ENCODE data around the gene TFAP2A.

TFAP2A gene

GRCh38 chr6:10425975-10426780 is 11.3 kb upstream of the TFAP2A start:
- DNase-seq (ENCODE audit: low spot score): peak; percentile 70

- no peak for DNase-seq (ENCODE audit: low spot score)
Observed at GRCh38 chr6:10425176-10425974, 10.5 kb upstream of the TFAP2A start.

- DNase-seq (ENCODE audit: low spot score): no peak
Observed at GRCh38 chr6:10424040-10424439, 9.2 kb upstream of the TFAP2A start.

GRCh38 chr6:10422737-10423034 is 7.8 kb upstream of the TFAP2A start:
- no peak for DNase-seq (ENCODE audit: low spot score)

- DNase-seq (ENCODE audit: low spot score): no peak
Observed at GRCh38 chr6:10421921-10422736, 7.3 kb upstream of the TFAP2A start.

DNA sequence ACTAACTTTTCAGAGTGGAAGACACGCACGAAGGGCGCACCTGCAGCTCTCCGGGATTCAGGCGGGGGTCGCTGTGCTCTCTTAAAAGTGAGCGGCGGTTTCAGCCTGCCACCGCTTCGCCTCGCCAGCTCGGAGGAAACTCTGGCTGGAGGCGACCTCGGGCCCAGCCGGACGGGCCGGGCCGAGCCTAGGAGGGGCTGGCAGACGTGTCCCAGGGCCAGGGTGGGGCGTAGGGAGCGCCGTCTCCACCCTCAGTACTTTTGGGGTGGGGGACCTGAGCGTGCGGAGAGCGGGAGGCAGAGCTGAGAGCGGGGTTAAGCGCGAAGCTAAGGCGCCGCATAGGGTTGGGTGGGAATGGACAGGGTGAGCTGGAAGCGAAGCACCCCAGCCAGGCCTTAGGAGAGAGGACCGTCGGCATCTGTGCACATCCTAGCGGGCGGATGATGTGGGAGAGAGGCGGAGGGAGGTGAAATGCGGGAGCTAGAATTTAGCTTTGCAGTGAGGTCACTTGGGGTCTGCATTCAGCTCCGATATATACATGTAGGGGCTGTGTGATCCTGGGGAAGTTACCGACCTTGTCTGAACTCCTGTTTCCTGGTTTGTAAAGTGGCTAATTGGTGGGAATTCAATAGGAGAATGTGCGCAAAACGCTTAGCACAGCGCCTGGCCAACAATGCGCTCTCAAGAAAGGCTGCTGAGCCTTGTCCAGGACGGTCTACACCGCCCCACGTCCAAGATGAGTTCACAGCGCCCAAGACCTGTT is 6.5 kb upstream of the TFAP2A start:
- no peak for DNase-seq (ENCODE audit: low spot score)

- no peak for DNase-seq (ENCODE audit: low spot score)
Observed at GRCh38 chr6:10420546-10421157, 5.8 kb upstream of the TFAP2A start.

DNA sequence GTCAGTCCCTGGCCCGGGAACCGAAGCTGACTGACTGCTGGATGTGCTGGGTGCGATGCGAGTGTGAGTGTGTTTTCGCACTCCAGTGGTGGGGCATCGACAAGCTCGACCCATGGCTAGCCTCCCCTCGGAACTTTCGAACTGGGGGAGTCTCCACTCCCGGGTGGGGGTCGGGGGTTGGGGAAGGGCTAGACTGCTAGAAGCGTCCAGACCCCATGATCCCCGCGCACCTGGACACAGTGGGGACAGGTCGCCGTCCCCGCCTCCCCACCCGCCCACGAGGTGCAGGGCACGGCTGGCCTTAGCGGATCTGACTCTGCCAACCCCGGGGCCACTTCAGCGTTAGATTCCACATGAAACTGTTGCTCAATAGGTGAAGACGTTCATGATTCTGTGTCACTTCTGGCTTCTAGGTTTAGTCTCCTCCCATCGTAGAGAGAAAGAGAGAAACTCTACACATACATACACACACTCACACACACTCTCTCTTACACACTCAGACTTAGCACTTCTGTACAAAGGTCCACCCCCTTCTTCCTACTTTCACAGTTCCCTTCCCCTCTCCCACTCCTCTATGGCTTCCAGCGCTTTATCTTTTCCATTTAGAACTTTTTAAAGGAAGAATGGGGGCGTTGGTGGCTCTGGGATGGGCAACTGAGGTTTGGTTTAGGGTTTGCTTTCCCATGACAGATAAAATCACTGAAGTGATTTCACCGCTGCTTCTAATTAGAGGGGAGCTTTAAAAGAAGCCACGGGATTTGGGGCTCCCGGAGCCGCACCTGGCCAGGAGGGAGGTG is 5.1 kb upstream of the TFAP2A start:
- DNase-seq (ENCODE audit: low spot score): no peak

DNA sequence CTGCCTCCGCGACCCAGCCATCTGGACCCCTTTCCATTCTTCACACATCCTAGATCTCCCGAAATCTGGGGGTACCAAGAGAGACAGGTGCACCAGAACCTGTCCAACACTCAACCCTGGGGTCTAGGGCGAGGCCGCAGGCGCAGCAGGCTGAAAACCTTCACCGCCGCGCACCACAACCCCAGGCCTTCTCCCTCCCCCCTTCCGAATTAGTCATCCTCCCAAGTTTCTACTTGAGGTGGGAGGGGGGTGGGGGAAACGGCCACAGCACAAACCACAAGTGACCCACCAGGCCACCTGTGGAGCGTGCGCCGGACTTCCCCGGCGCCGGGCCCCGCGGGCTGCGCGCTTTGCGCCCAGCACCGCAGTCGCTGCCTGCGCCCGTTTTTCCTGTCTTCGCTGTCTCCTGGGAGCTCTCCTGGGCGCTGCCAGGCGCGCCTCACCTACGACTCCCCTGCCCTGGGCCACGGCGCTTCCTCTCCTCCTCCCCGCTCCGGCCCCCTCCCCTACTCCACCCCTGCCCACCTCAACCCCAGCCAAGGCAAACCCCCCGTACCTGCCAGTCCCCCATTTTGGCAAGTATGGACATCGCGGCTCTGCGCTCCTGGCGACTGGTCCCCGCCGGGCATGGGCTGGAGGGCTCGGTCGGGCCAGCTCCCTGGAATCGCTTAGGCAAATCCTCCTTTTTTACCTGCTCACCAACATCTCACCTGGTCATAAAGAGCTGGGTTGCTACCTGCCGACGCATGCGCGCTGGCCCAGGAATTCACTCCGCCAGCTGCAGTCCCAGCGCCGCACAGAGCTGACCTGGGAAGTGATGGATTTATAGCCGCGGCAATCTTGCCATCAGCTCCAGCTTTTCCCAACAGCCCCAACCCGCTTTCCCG is 4.2 kb upstream of the TFAP2A start:
- no peak for DNase-seq (ENCODE audit: low spot score)

- DNase-seq (ENCODE audit: low spot score): no peak
Observed at GRCh38 chr6:10418361-10418861, 3.5 kb upstream of the TFAP2A start.

GRCh38 chr6:10417681-10418104 is 2.8 kb upstream of the TFAP2A start:
- DNase-seq (ENCODE audit: low spot score): no peak

DNA sequence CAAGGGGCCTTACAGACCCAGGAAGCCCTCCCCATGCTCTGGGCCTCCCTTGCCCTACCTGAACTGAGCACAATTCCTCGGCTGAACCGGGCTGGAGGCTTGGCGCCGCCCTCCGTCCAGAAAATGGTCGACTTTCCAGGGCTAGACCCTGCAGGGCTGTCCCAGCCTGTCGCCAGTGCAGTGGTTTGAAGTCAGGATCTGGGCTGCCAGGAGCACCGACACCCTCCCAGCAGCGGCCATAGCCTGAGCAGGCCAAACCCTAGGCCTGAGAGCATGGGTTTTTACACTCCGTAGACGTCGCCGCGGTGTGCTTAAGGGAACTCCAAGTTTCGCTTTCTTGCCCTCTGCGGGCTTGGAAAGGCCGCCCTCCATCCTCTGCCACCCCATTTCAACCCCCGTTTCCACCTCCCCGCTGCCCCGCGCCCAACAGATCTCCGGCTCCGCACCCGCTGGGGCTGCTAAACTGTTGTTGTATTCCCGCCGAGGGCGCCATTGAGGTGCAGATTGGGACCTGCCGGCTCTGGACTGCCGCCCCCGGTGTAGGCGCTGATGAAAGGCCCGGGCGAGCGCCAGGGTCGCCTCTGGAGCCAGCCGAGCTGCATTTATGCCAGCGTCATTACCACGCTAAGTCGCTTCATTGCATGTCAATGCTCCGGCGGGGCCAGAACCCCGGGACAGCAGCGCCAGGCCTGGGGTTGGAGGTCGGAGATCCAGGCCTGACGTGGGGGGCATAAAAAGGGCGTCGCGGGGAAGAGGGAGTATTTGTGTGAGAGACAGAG is 2.2 kb upstream of the TFAP2A start:
- no peak for DNase-seq (ENCODE audit: low spot score)

GRCh38 chr6:10416516-10416862 is 1.6 kb upstream of the TFAP2A start:
- DNase-seq (ENCODE audit: low spot score): no peak

- no peak for DNase-seq (ENCODE audit: low spot score)
Observed at GRCh38 chr6:10415617-10416480, 975 bp upstream of the TFAP2A start.

DNA sequence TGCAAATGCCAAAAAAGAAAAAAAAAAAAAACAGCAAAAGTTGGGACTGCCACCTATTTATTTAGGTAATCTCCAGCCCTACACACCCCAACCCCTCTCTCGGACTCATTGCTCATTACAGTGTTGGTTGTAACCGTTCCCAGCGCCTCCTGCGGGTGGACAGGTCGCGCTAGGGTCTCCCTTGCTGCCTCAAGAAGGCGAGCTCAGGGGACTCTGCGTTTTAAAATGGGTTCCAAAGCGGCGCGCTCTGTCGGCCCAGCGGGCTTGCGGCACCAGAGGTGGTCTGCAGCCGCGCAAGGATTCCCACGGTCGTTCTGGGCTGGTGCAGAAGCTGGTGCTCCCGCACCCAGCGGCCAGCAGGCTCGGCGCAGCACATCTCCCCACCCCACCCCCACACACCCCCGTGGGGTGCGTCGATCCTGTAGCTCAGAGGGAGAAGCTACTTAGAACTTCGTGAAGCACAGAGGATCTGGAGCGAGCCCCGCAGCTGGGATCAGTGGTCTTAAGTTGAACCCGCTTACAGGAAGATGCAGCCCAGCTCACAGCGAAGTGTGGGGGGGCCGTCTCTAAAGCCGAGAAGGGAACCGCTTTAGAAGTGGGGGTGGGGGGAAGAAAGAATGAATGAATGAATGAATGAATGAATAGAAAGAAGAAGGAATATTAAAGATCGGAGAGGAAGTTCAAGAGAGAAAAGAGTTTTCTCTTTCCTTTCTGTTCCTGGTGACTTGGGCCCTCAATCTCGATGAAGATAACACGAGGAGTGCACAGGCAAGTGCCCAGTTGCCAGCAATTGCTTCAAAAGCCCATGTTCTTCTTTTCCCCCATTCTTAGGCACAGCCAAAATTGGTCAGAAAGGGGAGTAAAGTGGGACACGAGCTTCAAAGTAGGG is 780 bp downstream of the TFAP2A start:
- DNase-seq (ENCODE audit: low spot score): no peak

DNA sequence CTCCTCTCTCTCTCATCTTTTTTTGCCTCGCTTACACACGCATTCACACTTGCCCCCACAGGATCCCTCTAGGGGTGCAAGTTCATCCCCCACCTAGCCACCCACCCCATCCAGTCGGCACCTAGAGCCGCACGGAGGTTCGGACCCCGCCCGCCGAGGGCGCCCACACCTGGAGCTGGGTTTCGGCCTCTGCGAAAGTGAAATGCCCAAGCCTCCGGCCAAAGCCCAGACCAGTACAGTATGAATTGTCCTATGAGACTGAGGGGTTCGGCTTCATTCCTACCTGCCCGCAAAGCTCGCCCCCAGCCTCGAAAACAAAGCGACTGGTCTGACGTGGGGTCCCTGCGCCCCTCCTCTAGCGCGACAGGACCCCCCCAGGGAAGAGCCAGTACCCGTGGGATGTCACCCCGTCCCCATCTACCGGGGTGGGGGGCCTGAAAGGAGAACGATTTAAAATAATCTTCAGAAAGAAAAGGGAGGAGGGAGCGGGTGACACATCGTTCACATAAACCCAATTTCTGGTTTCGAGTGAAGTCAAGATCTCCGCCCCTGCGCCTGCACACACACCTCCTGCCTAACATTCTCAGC is 1.5 kb downstream of the TFAP2A start:
- DNase-seq (ENCODE audit: low spot score): no peak

All from germinal center (tissue), 1 donor.